ENCODE results near the gene MYOD1. TPM values are rescaled to one million over a fixed set of nuclear protein-coding genes. Genes with fewer than 3 reads are reported as not detected.

Gene MYOD1
- total RNA-seq, 1 experiment from 2014 or later: not detected

- no TSS peak for BruUV-seq (replicated peaks)
- H3K27me3 ChIP-seq (ENCODE audit: control insufficient read depth, insufficient read depth, low read length): 0 out of 2 replicates have a peak, but pooled peaks cover 2% of the 10 kb centered on the region
- no peaks in the 10 kb centered on the region for H3K9me3 ChIP-seq (ENCODE audit: control insufficient read depth, insufficient read depth, low read depth, low read length)
- no peaks in the 10 kb centered on the region for H3K36me3 ChIP-seq (ENCODE audit: control insufficient read depth, insufficient read depth, low read length)
- CTCF ChIA-PET: interaction anchor here (1.3 kb wide), 1 partner anchor 15 kb away, joined by 6 read pairs; no protein-coding TSS in a partner anchor
- intact Hi-C loops (cut with micrococcal nuclease; ENCODE audit: unreplicated experiment) (no loop called here), in situ Hi-C loops (cut with HindIII; ENCODE audit: low pct_unique_long_range_greater_than_20kb, low sequenced_read_pairs) (no loop called here)
- H3K4me1 ChIP-seq (ENCODE audit: control insufficient read depth, insufficient read depth, low read length): no peaks in the 10 kb centered on the region
- POLR2A ChIA-PET: no interaction called here
- no peak for ATAC-seq
- no peak overlapping the region for H3K27ac ChIP-seq (ENCODE audit: low read length)
- H3K4me3 ChIP-seq (ENCODE audit: low read depth in 2 of 2, low read length in 2 of 2): no peak overlapping the region
- DNase-seq (ENCODE audit: low read depth, low spot score): no peak
- TF ChIP-seq CTCF (IDR thresholded peaks at IDR 0.05): no peak
- no peak for TF ChIP-seq POLR2AphosphoS5 (IDR thresholded peaks at IDR 0.05; ENCODE audit: low read depth, low read length)
- no peak for TF ChIP-seq REST (IDR thresholded peaks at IDR 0.05; ENCODE audit: insufficient read depth in 1 of 2, low read depth in 2 of 2, low read length in 1 of 2)
- TF ChIP-seq SIN3A (IDR thresholded peaks at IDR 0.05; ENCODE audit: borderline replicate concordance, insufficient read depth, low read depth, low read length): no peak
- no peak for TF ChIP-seq TCF7L2 (IDR thresholded peaks at IDR 0.05; ENCODE audit: low read depth, low read length)
Measured at GRCh38 chr11:17746096-17746495, 26.7 kb downstream of the MYOD1 start.

- ChIA-PET CTCF (interaction anchor here (1.3 kb wide), 1 partner anchor 16 kb away, joined by 6 read pairs; no protein-coding TSS in a partner anchor), POLR2A (no interaction called here)
- ATAC-seq: no peak
- no peak overlapping the region for H3K27ac ChIP-seq (ENCODE audit: low read length)
- H3K4me3 ChIP-seq (ENCODE audit: low read depth in 2 of 2, low read length in 2 of 2): no peak overlapping the region
- DNase-seq (ENCODE audit: low read depth, low spot score): no peak
- in situ Hi-C loops (cut with HindIII; ENCODE audit: low pct_unique_long_range_greater_than_20kb, low sequenced_read_pairs): no loop called here
- intact Hi-C loops (cut with micrococcal nuclease; ENCODE audit: unreplicated experiment): no loop called here
- no peaks in the 10 kb centered on the region for H3K9me3 ChIP-seq (ENCODE audit: control insufficient read depth, insufficient read depth, low read depth, low read length)
- no peak for TF ChIP-seq CTCF (IDR thresholded peaks at IDR 0.05)
- TF ChIP-seq REST (IDR thresholded peaks at IDR 0.05; ENCODE audit: insufficient read depth in 1 of 2, low read depth in 2 of 2, low read length in 1 of 2): no peak
- no peak for TF ChIP-seq TCF7L2 (IDR thresholded peaks at IDR 0.05; ENCODE audit: low read depth, low read length)
- TF ChIP-seq SIN3A (IDR thresholded peaks at IDR 0.05; ENCODE audit: borderline replicate concordance, insufficient read depth, low read depth, low read length): no peak
- TF ChIP-seq POLR2AphosphoS5 (IDR thresholded peaks at IDR 0.05; ENCODE audit: low read depth, low read length): no peak
- H3K4me1 ChIP-seq (ENCODE audit: control insufficient read depth, insufficient read depth, low read length): no peaks in the 10 kb centered on the region
- no TSS peak for BruUV-seq (replicated peaks)
- H3K27me3 ChIP-seq (ENCODE audit: control insufficient read depth, insufficient read depth, low read length): 0 out of 2 replicates have a peak, but pooled peaks cover 2% of the 10 kb centered on the region
- no peaks in the 10 kb centered on the region for H3K36me3 ChIP-seq (ENCODE audit: control insufficient read depth, insufficient read depth, low read length)
Measured at GRCh38 chr11:17747131-17747955, 28.0 kb downstream of the MYOD1 start.

Data from Panc1 (cell line).